CD14-positive monocyte (primary cell): ENCODE measurements around the gene GAB4. TPM values are rescaled to one million over a fixed set of nuclear protein-coding genes. Genes with fewer than 3 reads are reported as not detected.

Experiments
- DNase-seq, 3 donors: peaks; one replicate each; pipeline ENCODE4 v3.0.0-alpha.2; 2011 to 2022
- H2AFZ ChIP-seq: 2 replicates; pipeline ENCODE4 v1.6.0; 2012; ENCODE audit warnings: mild to moderate bottlenecking, low read depth, low read length, inconsistent platforms; ENCODE audit not compliant: insufficient read depth, poor library complexity, severe bottlenecking
- H3K27ac ChIP-seq, 2 donors: 1 replicate in 1 of 2; 2 replicates in 1 of 2; pipeline ENCODE4 v1.5.1; 2012 to 2013; ENCODE audit warnings: low read length in 2 of 2, control low read depth in 1 of 2, inconsistent platforms in 1 of 2, low read depth in 1 of 2, mild to moderate bottlenecking in 1 of 2
- H3K27me3 ChIP-seq, 2 donors: one replicate each; pipeline versions ENCODE4 v1.6.0 to v1.6.1; 2011 to 2013; ENCODE audit warnings: low read length in 2 of 2; ENCODE audit not compliant: control insufficient read depth in 2 of 2, insufficient read depth in 2 of 2
- H3K36me3 ChIP-seq, 2 donors: replicated peaks in 1 of 2; 1 replicate in 1 of 2; 2 replicates in 1 of 2; pipeline versions ENCODE4 v1.5.1 to v1.6.1; 2012 to 2013; ENCODE audit warnings: low read length in 2 of 2, control low read depth in 1 of 2, inconsistent platforms in 1 of 2, mild to moderate bottlenecking in 1 of 2; ENCODE audit not compliant: insufficient read depth in 2 of 2, control insufficient read depth in 1 of 2
- H3K4me1 ChIP-seq, 2 donors: 1 replicate in 1 of 2; 2 replicates in 1 of 2; pipeline versions ENCODE4 v1.5.1 to v1.6.1; 2012 to 2013; ENCODE audit warnings: low read length in 2 of 2, control low read depth in 1 of 2, inconsistent platforms in 1 of 2, mild to moderate bottlenecking in 1 of 2, moderate library complexity in 1 of 2; ENCODE audit not compliant: insufficient read depth in 2 of 2, control insufficient read depth in 1 of 2
- H3K4me2 ChIP-seq: replicated peaks from 2 replicates; pipeline ENCODE3; 2012; ENCODE audit warnings: low read length, moderate library complexity, mild to moderate bottlenecking; ENCODE audit not compliant: poor library complexity, severe bottlenecking; ENCODE audit errors: extremely low read depth
- H3K4me3 ChIP-seq, 3 experiments: fragments of 200-600 bp in 1 of 3; sonication (generic) in 1 of 3; replicated peaks in 1 of 3; 1 replicate in 2 of 3; 2 replicates in 1 of 3; pipeline ENCODE4 v1.5.1; 2011 to 2013; ENCODE audit warnings: low read length in 3 of 3, mild to moderate bottlenecking in 3 of 3, control low read depth in 2 of 3, low read depth in 2 of 3, inconsistent platforms in 1 of 3, moderate library complexity in 1 of 3
- H3K79me2 ChIP-seq: 2 replicates; pipeline ENCODE4 v1.6.0; 2012; ENCODE audit warnings: mild to moderate bottlenecking, control low read depth, inconsistent platforms, low read length, moderate library complexity; ENCODE audit not compliant: insufficient read depth
- H3K9ac ChIP-seq: 2 replicates; pipeline ENCODE4 v1.6.0; 2017; ENCODE audit warnings: low read length, mild to moderate bottlenecking; ENCODE audit not compliant: insufficient read depth, poor library complexity, severe bottlenecking
- H3K9me3 ChIP-seq, 2 donors: replicated peaks in 1 of 2; 1 replicate in 1 of 2; 2 replicates in 1 of 2; pipeline versions ENCODE4 v1.5.1 to v1.6.1; 2012 to 2013; ENCODE audit warnings: low read length in 2 of 2, control low read depth in 1 of 2; ENCODE audit not compliant: control insufficient read depth in 1 of 2, insufficient read depth in 1 of 2
- H4K20me1 ChIP-seq: 2 replicates; pipeline ENCODE4 v1.6.0; 2012; ENCODE audit warnings: mild to moderate bottlenecking, low read length, control low read depth, moderate library complexity; ENCODE audit not compliant: insufficient read depth
- H3K27ac Mint-ChIP-seq, 7 donors: one replicate each; pipeline ENCODE4 v1.8.0; 2020; ENCODE audit warnings: mild to moderate bottlenecking in 7 of 7, mixed read lengths in 7 of 7, moderate library complexity in 6 of 7, inconsistent platforms in 2 of 7
- H3K27me3 Mint-ChIP-seq, 3 donors: one replicate each; pipeline ENCODE4 v1.8.0; 2021 to 2022; ENCODE audit warnings: low read depth in 3 of 3, mild to moderate bottlenecking in 3 of 3, mixed read lengths in 3 of 3, moderate library complexity in 3 of 3, inconsistent platforms in 1 of 3
- H3K36me3 Mint-ChIP-seq, 2 donors: one replicate each; pipeline ENCODE4 v1.8.0; 2020; ENCODE audit warnings: mixed read lengths in 2 of 2, inconsistent platforms in 1 of 2, mild to moderate bottlenecking in 1 of 2
- H3K4me1 Mint-ChIP-seq: one replicate; pipeline ENCODE4 v1.8.0; 2020; ENCODE audit warnings: mild to moderate bottlenecking, mixed read lengths
- H3K4me3 Mint-ChIP-seq, 2 donors: one replicate each; pipeline ENCODE4 v1.8.0; 2020; ENCODE audit warnings: mild to moderate bottlenecking in 2 of 2, mixed read lengths in 2 of 2, moderate library complexity in 1 of 2
- H3K9me3 Mint-ChIP-seq, 7 donors: one replicate each; pipeline ENCODE4 v1.8.0; 2020 to 2022; ENCODE audit warnings: mixed read lengths in 7 of 7, mild to moderate bottlenecking in 6 of 7, moderate library complexity in 6 of 7, inconsistent platforms in 2 of 7
- whole genome bisulfite sequencing: methylation state at CpG from one replicate; pipeline ENCODE4 v1.1.5; 2013; ENCODE audit warnings: missing lambda C conversion rate; ENCODE audit not compliant: insufficient coverage; 5-methylcytosine and 5-hydroxymethylcytosine counted together
- intact Hi-C, 2 donors: fragments of 100-400 bp; cut with micrococcal nuclease; formaldehyde crosslinking; loops; one replicate each; pipeline versions ENCODE4 v1.15.0 to v1.15.1; 2023
- polyA plus RNA-seq, 3 donors: library from polyadenylated mRNA; depleted of rRNA in 1 of 3; unstranded in 2 of 3; stranded (reverse) in 1 of 3; fragments of 300-500 nt in 2 of 3; fragments of >200 nt in 1 of 3; fragmentation: Illumina TruSeq in 2 of 3; gene quantifications; 1 replicate in 2 of 3; 2 replicates in 1 of 3; pipeline ENCODE4 v1.2.3, GENCODE V29; 2012 to 2021
- TF ChIP-seq, protein P1 (sequence below): fragments of 200-600 bp; IDR thresholded peaks from one replicate; pipeline ENCODE4 v1.8.0; 2022; ENCODE audit warnings: antibody characterized with exemption, mild to moderate bottlenecking

Gene GAB4
- polyA plus RNA-seq, 3 donors, result not detected

DNA sequence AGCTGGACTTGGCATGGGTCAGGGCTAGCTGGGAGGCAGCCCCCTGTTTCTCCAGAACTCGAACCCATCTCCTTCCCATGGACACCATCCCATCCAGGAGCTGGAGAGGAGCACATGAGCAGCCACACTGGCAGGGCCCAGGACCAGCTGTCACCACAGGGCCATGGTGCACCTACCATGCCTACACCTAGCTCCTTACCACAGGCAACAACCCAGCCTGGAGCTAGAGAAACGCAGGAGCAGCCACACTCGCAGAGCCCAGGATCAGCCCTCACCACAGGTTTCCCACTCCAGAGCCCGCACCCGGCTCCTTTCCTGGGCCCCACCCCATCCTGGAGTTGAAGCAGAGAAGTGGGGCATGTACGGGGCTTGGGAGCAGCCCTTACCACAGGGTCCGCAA, 50.2 kb downstream of the GAB4 start:
- no peak overlapping the region for H3K27ac Mint-ChIP-seq
- TF ChIP-seq, protein P1, sequence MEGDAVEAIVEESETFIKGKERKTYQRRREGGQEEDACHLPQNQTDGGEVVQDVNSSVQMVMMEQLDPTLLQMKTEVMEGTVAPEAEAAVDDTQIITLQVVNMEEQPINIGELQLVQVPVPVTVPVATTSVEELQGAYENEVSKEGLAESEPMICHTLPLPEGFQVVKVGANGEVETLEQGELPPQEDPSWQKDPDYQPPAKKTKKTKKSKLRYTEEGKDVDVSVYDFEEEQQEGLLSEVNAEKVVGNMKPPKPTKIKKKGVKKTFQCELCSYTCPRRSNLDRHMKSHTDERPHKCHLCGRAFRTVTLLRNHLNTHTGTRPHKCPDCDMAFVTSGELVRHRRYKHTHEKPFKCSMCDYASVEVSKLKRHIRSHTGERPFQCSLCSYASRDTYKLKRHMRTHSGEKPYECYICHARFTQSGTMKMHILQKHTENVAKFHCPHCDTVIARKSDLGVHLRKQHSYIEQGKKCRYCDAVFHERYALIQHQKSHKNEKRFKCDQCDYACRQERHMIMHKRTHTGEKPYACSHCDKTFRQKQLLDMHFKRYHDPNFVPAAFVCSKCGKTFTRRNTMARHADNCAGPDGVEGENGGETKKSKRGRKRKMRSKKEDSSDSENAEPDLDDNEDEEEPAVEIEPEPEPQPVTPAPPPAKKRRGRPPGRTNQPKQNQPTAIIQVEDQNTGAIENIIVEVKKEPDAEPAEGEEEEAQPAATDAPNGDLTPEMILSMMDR, result no peak
- Histone ChIP-seq H3K9ac (no peak overlapping the region), H3K79me2 (no peaks in the 10 kb centered on the region), H3K4me1 (no peaks in the 10 kb centered on the region), H4K20me1 (no peaks in the 10 kb centered on the region), H3K4me2 (no peak overlapping the region), H2AFZ (no peak overlapping the region), H3K4me3 (no peak overlapping the region), H3K27ac (no peak overlapping the region), H3K27me3 (no peaks in the 10 kb centered on the region), H3K9me3 (no peaks in the 10 kb centered on the region), H3K36me3 (no peaks in the 10 kb centered on the region)
- no peaks in the 10 kb centered on the region for H3K4me1 Mint-ChIP-seq
- intact Hi-C loops, result no loop called here
- 80% methylated on average over 4 of the region's 7 CpGs for WGBS
- DNase-seq, result no peak
- no peak overlapping the region for H3K4me3 Mint-ChIP-seq
- peaks cover 0 to 4% (median 0%) of the 10 kb centered on the region in 7 donors for H3K9me3 Mint-ChIP-seq
- H3K27me3 Mint-ChIP-seq, result peaks cover 0 to 8% (median 2%) of the 10 kb centered on the region in 3 donors
- no peaks in the 10 kb centered on the region for H3K36me3 Mint-ChIP-seq

DNA sequence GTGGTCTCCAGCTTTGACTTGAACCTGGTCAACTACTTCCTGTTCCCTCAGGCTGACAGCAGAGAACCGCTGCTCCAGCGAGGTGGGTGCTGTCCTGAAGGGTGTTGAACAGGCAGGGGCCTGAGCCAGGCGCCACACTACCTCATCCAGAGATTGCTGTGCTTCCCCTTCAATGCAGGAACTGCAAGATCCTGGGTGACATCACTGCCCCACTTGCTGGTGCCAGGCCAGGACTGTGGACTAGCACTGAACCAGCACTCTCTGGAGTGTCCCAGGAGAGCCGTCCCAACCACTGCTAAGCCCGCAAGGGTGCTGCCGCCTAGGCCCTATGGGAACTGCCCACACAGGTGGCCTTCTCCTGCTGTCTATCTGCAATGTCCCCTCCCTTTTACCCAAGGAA, 51.7 kb downstream of the GAB4 start:
- no peak overlapping the region for H3K27ac Mint-ChIP-seq

More for the DNA sequence above, 51.7 kb downstream of the GAB4 start:
- H3K4me1 Mint-ChIP-seq, result no peaks in the 10 kb centered on the region
- H3K27me3 Mint-ChIP-seq, result peaks cover 0 to 8% (median 2%) of the 10 kb centered on the region in 3 donors
- TF ChIP-seq, protein P1, result no peak
- Histone ChIP-seq H3K79me2 (no peaks in the 10 kb centered on the region), H3K9ac (no peak overlapping the region), H4K20me1 (no peaks in the 10 kb centered on the region), H3K36me3 (no peaks in the 10 kb centered on the region), H2AFZ (no peak overlapping the region), H3K9me3 (no peaks in the 10 kb centered on the region), H3K27me3 (no peaks in the 10 kb centered on the region), H3K4me1 (no peaks in the 10 kb centered on the region), H3K4me2 (no peak overlapping the region), H3K4me3 (no peak overlapping the region), H3K27ac (no peak overlapping the region)
- H3K36me3 Mint-ChIP-seq, result no peaks in the 10 kb centered on the region
- H3K4me3 Mint-ChIP-seq, result no peak overlapping the region
- 93% methylated on average over 4 of the region's 6 CpGs for WGBS
- no peak for DNase-seq
- H3K9me3 Mint-ChIP-seq, result peaks cover 0 to 4% (median 0%) of the 10 kb centered on the region in 7 donors
- intact Hi-C loops, result no loop called here
